OCI-LY7 (cell line): Measurements from ENCODE around the gene CRYBG3.

Experiments used
- CTCF ChIP-seq: fragments of 200-600 bp; sonication (generic); conservative IDR thresholded peaks from 2 replicates; pipeline ENCODE4 v1.5.1; 2014; ENCODE audit warnings: mild to moderate bottlenecking, antibody characterized with exemption, low read length, moderate library complexity, mixed read lengths
- EZH2phosphoT487 ChIP-seq: fragments of 200-600 bp; sonication (generic); IDR thresholded peaks from 2 replicates; pipeline ENCODE4 v1.6.1; 2018; ENCODE audit warnings: low read depth, borderline replicate concordance, mild to moderate bottlenecking, mixed run types, antibody characterized with exemption, low read length, moderate library complexity, mixed read lengths

GRCh38 chr3:97860364-97860763, 38.6 kb downstream of the CRYBG3 start:
- TF ChIP-seq CTCF (no peak), EZH2phosphoT487 (no peak)
